Stimulated activated CD4-positive, alpha-beta T cell treated with anti-CD3 and anti-CD28 coated beads, Interleukin-1b, Interleukin-23, amount 100 ng/mL, for 48 hours (primary cell): ENCODE data around the gene TXNDC12.
A peak's percentile ranks its signal among the peaks of the same experiment; 100 is the strongest.
"Not testable (repeated sequence)": the region's sequence is repeated elsewhere in the genome, so short reads cannot be mapped to it uniquely, and the experiment has no call there.

Experiments
- DNase-seq: peaks from one replicate; pipeline ENCODE4 v3.0.0-alpha.2; 2020

TXNDC12 gene

DNA sequence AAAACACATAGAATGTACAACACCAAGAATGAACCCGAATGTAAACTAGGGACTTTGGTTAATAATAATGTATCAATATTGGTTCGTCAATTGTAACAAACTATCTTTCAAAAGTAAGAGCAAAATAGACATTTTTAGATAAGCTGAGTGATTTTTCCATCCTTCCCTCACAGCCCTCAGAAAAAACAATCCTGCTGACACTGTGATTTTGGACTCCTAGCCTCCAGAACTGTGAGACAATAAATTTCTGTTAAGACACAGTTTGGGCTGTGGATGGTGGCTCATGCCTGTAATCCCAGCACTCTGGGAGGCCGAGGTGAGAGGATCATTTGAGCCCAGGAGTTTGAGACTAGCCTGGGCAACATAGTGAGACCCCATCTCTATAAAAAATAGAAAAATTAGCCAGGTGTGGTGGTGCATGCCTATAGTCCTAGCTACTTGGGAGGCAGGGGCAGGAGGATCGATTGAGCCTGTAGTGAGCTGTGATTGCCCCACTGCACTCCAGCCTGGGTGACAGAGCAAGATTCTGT lies 9.3 kb downstream of the TXNDC12 start:
- DNase-seq, result not testable (repeated sequence)

DNA sequence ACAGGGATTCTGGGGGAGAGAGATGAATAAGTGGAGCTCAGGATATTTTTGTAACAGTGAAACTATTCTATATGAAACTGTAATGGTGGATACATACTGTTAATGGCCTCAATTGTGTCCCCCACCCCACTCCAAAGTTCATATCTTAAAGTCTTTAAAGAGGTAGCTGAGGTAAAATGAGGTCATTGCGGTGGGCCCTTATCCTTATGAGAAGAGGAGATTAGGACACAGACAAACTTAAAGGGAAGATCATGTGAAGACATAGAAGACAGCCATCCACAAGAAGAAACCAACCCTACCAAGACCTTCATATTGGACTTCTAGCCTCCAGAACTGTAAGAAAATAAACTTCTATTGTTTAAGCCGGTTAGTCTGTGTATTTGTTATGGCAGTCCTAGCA lies 9.8 kb downstream of the TXNDC12 start:
- DNase-seq, result no peak

DNA sequence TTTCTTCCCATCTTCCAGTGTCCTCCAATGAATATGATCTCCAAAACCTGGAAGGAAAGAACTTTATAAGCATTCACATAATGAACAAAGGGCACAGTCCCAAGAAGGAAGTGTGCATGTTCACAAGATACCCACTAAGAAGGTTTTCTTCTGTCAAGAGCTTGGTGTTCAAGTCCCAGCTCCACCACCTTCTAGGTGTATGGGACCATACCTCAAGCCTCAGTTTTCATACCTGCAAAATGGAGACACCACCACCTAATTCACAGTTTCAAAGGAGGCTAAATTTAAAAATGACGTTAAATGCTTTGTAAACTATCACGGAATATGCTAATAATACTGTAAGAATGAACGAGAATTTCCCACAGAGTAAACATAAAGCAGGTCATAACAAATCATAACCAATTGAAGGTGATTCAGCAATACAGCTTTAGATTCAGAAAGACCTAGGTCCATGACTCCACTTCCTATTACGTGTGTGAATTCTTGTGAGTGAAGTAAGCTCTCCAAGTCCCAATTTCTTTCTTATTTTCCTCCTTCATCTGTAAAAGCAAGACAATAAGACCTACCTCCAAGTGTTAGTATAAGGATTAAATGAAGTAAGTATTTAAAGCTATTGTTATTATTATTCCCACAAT lies 13.3 kb downstream of the TXNDC12 start:
- DNase-seq, result no peak

DNA sequence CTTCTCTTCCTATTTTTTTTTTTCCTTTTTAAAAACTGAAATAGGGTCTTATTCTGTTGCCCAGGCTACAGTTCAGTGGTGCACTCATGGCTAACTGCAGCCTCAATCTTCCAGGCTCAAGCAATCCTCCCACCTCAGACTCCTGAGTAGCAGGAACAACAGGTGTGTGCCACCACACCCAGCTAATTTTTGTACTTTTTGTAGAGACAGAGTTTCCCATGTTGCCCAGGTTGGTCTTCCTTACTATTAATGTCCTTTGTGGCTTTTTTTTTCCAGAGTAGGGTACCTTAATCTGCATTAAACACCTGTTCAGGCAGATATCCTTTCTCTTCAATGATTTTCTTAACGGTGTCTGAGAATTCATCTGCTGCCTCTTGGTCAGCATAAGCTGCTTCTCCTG lies 17.1 kb downstream of the TXNDC12 start:
- DNase-seq, result no peak

DNA sequence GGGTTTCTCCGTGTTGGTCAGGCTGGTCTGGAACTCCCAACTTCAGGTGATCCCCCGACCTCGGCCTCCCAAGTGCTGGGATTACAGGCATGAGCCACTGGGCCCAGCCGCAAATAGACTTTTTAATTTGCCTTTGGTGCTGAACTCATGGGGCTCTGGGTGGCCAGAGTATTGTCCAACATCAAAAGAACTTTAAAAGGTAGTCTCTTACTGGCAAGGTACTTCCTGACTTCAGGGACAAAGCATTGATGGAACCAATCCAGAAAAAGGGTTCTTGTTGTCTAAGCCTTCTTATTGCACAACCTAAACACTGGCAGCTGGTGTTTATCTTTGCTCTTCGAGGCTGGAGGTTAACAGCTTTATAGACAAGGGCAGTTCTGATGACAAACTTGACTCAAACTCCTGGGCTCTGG lies 17.6 kb downstream of the TXNDC12 start:
- no peak for DNase-seq

DNA sequence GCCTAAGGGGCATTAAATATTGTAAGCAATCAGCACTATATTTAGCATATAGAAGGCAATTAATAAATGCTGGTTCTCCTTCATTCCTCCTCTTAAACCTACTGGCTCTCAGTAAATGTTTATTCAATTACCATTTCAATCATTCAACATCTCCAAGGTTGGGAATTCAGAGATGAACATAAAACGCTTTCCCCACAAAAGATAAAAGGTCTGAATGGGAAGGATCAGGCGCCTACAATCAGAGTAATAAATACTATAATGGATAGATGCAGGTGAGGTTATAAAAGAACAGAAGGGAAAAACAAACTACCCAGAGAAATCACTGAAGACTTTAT lies 21.0 kb downstream of the TXNDC12 start:
- DNase-seq, result no peak

DNA sequence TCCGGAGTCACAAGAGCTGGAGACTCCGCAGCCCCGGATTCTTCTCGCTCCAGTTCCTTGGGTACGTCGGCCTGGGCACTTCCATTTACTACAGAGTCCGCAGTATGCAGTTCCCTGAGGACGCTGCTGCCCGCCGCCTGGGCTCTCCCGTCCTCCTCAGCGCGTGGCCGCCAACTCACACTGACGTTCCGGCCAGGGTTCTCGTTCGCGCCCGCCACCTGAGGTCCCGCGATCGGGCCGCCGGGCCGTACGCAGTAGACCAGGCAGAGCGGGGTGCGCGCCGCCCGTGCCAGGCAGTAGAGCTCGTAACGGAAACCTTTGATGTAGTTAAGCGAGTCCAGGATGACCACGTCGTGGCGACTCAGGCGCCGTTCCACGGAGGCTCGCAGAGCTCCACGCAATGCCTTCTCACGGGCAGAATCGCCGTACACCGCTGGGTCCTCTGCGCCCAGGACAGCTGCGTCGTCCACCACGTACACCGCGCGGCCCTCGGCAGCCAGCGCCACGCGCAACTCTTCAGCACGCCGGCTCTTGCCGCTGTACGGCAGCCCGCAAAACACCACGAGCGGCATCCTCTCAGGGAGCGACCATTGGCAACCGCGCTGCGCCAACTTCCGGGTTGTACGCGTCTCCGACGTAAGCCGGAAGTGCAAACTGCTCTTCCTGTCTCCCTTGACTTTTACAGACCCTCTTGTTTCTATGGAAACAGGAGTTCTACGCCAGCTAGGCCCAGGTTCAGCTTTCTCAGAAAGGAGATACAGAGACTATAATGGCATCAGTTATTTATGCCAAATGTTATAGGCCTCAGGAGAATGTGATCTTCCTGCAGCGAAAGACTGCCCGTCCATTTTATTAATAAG lies 21.6 kb downstream of the TXNDC12 start, which contains the start of gene KTI12:
TSS of gene KTI12 (minus strand) at position 621 of the 860 bp plus-strand sequence. CDS start at position 572, 49 bp downstream.
- DNase-seq, result peak; percentile 89

DNA sequence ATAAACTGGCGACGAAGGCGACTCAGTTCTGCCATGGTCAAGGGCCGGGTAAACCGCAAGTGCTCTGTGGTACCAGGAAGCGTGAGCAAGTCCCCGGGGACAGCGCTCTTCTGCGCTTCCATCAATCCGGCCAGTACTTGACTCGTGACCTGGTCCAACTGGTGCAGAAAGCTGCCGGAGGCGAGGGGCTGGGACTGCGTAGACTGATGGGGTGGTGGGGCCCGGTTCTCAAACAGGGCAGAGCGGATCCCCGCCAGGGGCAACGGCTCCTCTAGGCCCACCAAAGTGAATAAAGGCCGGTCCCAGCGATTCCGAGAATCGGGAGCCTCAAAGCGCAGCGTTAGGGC lies 22.2 kb downstream of the TXNDC12 start:
- DNase-seq, result peak; percentile 7

DNA sequence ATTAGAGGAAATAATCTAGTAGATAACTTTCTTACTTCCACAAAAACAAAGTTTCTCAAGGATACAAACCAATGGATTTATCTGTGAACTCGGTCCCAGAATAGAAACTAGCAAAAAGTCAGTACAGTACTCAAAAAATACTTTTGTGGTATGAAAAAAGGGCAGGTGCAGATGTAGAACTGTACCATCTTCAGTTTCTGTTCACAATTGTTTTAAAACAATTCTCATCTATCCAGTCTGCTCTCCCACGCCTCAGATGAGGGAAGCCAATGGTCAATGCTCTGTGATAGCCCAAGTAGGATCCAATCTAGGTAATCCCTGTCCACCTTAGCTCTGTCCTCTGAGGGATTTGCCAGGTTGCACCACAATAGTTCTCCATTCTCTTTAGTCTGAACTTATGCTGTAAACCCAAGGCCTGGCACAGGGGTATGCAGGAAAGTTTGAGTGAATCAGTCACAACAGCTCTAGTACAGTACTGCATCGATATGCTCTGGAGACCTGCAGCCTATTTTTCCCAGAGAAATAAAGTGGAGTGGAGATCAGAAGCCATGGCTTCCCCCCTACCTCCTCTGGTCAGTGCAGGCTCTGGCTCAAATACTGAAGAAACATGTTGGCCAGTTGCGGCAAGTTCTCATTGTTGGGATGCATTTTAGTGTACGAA lies 22.7 kb downstream of the TXNDC12 start:
- no peak for DNase-seq

DNA sequence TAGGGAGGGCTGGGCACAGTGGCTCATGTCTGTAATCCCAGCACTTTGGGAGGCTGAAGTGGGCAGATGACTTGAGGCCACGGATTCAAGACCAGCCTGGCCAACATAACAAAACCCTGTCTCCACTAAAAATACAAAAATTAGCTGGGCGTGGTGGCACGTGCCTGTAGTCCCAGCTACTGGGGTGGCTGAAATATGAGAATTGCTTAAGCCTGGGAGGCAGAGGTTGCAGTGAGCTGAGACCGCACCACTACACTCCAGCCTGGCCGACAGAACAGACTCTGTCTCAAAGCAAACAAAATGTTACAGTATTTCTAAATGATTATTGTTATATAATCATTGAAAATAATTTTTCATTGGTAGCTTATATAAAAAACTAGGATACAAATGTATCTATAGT lies 26.2 kb downstream of the TXNDC12 start:
- DNase-seq, result not testable (repeated sequence)

DNA sequence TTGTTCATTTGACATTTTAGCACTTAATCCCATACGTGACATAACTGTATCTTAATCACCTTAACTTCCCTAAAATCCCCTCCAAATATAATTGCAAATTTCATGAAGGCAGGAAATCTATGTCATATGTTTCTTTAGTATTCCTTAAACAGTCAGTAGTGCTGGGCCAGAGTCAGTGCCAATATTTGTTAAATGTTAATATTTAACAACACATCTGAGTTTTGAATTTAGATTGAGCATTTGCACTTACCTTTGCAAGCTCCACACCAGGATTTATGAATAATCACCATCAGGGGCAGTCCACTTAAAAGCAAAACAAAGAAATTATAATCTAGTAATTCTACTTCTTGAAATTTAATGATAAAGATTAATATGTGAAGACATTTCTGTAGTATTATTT lies 26.7 kb downstream of the TXNDC12 start:
- DNase-seq, result no peak

DNA sequence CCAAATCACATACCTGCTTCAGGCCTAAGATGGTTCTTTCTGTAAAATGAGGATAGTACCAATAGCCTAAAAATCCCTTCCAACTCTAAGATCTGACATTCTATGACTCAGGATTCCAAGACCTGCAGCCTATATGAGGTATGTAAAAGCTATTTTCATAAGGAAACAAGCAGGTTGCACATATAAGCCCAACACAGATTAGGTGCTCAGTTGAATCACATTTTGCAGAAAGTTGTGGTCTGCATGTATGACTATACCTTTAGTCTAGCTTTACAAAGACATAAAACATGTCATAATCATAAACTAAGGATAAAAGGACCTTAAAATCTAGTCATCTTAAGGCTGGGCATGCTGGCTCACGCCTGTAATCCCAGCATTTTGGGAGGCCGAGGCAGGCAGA lies 28.7 kb downstream of the TXNDC12 start:
- no peak for DNase-seq

DNA sequence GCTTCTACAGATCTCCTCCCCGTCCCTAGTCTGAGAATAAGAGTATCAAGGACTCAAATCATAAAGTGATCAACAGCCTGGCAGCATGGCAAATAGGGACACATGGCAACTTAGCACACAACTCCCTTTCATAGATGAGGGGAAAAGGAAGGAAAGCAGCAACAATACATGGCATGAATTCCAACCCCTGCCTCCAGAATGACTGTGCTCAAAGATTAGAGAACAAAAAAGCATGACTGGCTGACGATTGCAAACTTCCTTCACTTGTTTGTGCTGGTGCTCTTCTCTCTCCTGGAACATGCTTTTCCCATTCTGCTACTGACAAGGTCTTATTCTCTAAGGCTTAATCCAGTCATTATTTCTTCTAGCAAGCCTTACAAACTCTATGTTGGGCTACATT lies 32.9 kb downstream of the TXNDC12 start:
- DNase-seq, result no peak

DNA sequence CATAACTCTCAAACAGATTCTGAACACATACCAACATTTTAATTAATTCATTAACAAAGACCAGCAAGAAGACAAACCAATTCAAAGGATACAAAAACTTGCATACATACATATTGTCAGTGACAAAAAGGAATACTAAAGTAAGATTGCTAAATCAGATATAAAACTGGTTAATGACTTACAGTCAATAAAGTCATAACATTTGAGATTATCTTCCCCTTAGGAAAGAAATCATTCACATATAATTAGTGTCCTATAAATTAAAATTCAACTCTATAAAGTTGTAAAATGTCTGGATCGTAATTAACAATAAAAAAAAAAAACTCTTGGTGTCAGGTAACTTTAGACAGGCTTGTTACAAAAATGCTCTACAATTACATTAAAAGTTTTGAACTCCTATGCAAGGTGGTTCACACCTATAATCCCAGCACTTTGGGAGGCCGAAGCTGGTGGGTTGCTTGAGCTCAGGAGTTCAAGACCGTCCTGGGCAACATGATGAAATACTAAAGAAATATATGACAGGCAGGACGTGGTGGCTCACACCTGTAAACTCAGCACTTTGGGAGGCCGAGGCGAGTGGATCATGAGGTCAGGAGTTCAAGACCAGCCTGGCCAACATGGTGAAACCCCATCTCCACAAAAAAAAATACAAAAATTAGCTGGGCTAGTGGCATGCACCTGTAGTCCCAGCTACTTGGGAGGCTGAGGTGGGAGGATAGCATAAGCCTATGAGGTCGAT lies 46.8 kb downstream of the TXNDC12 start:
- no peak for DNase-seq

DNA sequence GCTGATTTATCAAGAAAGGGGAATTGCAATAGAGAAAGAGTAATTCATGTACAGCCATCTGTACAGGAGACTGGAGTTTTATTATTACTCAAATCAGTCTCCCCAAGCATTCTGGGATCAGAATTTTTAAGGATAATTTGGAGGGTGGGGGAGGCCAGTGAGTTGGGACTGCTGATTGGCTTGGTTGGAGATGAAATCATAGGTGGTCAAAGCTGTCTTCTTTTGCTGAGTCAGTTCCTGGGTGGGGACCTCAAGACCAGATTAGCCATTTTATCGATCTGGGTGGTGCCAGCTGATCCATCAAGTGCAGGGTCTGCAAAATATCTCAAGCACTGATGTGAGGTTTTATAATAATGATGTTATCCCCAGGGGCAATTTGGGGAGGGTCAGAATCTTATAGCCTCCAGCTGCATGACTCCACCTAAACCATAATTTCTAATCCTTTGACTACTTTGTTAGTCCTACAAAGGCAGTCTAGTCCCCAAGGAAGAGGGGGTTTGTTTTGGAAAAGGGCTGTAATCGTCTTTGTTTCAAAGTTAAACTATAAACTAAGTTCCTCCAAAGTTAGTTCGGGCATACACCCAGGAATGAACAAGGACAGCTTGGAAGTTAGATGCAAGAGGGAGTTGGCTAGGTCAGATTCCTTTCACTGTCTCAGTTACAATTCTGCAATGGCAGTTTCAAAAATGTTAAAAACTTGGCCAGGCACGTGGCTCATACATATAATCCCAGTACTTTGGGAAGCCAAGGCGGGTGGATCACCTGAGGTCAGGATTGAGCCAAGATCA lies 47.6 kb downstream of the TXNDC12 start:
- no peak for DNase-seq

DNA sequence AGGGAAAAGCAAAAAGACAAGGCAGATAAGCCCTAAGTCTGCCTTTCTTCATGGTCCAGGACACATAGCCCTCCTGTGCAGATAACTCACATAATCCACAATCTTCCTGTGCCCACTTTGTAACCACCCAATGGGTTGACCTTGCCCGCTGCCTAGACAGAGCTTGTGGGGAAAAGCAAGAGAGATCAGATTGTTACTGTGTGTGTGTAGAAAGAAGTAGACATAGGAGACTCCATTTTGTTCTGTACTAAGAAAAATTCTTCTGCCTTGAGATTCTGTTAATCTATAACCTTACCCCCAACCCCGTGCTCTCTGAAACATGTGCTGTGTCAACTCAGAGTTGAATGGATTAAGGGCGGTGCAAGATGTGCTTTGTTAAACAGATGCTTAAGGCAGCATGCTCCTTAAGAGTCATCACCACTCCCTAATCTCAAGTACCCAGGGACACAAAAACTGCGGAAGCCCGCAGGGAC lies 48.9 kb downstream of the TXNDC12 start:
- DNase-seq, result not testable (repeated sequence)

DNA sequence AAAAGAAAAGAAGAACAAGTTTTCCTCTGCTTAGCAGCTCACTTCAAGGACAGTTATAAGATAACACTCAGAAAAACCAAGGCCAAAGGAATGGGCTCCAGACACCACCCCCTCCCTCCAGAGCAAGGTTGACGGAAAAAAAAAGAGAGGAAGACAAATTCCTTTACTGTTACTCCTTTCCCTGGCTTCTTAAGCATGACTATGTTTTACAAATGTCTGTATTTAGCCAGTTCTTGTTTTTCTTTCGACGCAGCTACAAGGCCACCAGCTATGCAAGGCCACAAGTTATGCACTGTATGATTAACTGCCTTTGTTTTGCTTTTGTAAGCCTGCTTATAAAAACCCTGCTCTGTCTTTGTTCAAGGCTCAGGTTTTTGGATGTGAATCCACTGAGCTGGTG lies 49.4 kb downstream of the TXNDC12 start:
- DNase-seq, result not testable (repeated sequence)

DNA sequence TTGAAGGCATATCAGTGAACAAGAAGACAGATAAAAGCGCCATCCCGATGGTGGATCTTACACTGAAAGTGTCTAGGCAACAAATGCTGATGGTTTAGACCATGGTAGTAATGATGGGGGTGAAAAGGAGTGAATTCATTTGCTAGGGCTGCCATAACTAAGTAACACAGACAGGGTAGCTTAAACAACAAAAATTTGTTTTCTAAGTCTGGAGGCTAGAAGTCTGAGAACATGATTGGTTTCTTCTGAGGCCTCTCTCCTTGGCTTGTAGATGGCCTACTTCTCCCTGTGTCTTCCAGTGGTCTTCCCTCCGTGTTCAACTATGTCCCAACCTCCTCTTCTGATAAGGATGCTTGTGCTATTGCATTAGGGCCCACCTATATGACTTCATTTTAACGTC lies 51.1 kb downstream of the TXNDC12 start:
- no peak for DNase-seq

DNA sequence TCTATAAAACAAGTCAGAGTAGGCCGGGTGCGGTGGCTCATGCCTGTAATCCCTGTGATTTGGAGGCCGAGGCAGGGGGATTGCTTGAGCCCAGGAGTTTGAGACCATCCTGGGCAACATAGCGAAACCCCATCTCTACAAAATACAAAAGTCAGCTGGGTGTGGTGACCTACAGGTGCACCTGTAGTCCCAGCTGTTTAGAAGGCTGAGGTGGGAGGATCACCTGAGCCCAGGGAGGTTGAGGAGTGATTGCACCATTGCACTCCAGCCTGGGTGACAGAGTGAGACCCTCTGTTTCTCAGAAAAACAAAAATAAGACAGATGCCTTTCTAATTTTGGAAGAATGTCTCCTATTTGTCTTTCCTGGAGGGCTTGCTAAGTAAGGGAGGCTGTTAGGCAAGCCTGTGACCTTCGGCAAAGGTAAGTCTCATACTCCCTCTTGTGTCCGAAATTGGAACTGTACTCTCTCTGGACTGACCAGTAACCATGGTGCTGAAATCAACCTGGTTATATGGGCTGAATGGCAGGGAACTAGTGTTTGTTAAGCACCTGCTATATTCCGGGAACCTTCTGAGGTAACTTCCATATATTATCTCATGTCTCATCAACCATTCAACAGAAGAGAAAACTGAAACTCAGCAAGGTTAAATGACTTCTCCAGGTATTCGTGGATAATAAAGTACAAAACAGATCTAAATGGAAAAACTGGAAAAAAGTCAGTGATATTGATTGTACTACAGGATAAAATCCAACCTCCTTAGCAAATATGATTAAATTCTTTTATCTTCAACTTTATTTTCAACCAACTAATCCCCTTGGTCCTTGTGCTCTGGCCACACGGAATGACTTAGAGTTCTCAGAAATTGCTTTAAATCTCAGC lies 52.7 kb downstream of the TXNDC12 start:
- DNase-seq, result peak; percentile 21

DNA sequence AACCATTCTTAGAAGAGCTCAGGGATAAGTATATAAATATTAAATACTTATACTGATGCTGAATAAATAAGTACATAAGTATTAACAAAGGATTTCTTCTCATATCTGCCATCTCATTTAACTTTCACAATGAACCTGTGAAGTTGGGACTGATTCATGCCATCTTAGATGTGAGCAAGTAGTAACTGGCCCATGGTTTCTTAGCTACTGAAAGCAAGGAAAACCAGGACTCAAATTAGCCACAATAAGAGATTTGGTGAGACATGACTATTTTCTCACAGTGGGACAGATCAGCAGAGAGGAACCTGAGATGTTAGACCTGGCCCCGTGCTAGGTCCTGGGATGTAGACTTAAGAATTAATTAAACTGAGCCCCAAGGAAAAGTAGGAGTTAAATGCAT lies 56.3 kb downstream of the TXNDC12 start:
- no peak for DNase-seq

DNA sequence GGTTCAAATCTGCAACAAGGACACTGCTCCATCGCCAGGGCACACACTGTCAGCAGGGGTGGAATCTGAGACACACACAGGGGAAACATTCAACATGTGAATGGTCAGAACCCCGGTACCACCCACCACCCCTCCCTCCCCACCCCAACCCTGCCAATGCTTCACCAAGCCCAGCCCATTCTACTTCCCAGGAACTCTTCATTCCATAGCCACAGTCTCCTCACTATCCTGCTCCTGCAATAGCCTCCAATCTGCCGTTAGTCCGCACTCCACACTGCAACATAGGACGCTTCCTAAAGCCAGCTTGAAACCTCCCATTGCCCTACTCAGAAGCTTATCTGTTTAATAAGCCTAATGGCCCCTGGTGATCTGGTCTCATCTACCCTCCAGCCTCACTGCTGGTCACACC lies 57.0 kb downstream of the TXNDC12 start:
- no peak for DNase-seq
